ENCODE data around the gene ADD1. TPM values are rescaled to one million over a fixed set of nuclear protein-coding genes. Genes with fewer than 3 reads are reported as not detected.

Gene ADD1
- total RNA-seq, 4 donors from 2014 or later = 253 to 402 (median 311) TPM

GRCh38 chr4:2905544-2905943, 61.9 kb downstream of the ADD1 start:
- Histone ChIP-seq H3K9me3 (no peaks in the 10 kb centered on the region), H3K27ac (replicated peaks in 1 of 4) (no peak overlapping the region), H3K36me3 (peaks cover 70 to 100% (median 86%) of the 10 kb centered on the region in 4 donors), H3K4me3 (no peak overlapping the region), H3K4me1 (no peaks in the 10 kb centered on the region), H3K27me3 (no peaks in the 10 kb centered on the region)
- intact Hi-C loops (cut with DNase I) = no loop called here
- 92% methylated on average over 13 of the region's 13 CpGs for whole genome bisulfite sequencing
- DNase-seq (ENCODE audit: extremely low spot score) = no peak
- TF ChIP-seq POLR2AphosphoS5 (IDR thresholded peaks at IDR 0.05) = no peak
- TF ChIP-seq CTCF (IDR thresholded peaks at IDR 0.05) = no peak
- no peak for TF ChIP-seq POLR2A (IDR thresholded peaks at IDR 0.05; ENCODE audit: low read depth)
- TF ChIP-seq EP300 (IDR thresholded peaks at IDR 0.05) = no peak

DNA sequence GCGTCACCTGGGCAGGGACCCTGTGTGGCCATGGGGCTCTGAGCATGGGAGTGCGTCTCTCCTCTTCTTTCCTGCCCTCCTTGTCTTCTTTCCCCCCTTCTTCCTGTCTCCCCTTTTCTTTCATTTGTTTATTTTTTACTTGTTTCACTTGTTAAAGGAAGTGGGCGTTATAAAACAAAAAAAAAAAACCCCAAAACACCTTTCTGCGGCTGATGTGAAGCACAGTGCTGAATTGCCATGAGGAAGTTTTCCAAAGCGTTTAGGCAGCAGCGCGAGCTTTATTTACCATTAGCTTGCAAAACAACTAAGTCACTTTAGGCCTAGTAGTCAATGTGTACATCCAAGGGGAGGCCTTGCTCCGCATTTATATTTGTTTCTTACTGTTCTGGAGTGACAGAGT, 62.6 kb downstream of the ADD1 start:
- intact Hi-C loops (cut with DNase I) = no loop called here
- H3K9me3 ChIP-seq = no peaks in the 10 kb centered on the region
- TF ChIP-seq POLR2AphosphoS5 (IDR thresholded peaks at IDR 0.05) = no peak
- no peak for TF ChIP-seq POLR2A (IDR thresholded peaks at IDR 0.05; ENCODE audit: low read depth)
- no peak for TF ChIP-seq CTCF (IDR thresholded peaks at IDR 0.05)
- TF ChIP-seq EP300 (IDR thresholded peaks at IDR 0.05) = no peak
- WGBS = 85% methylated on average over 8 of the region's 8 CpGs
- no peak overlapping the region for H3K27ac ChIP-seq (replicated peaks in 1 of 4)
- no peak overlapping the region for H3K4me3 ChIP-seq
- no peaks in the 10 kb centered on the region for H3K4me1 ChIP-seq
- H3K36me3 ChIP-seq = peaks cover 70 to 100% (median 86%) of the 10 kb centered on the region in 4 donors
- no peaks in the 10 kb centered on the region for H3K27me3 ChIP-seq
- no peak for DNase-seq (ENCODE audit: extremely low spot score)

- intact Hi-C loops (cut with DNase I) = no loop called here
- TF ChIP-seq EP300 (IDR thresholded peaks at IDR 0.05) (no peak), CTCF (IDR thresholded peaks at IDR 0.05) (no peak), POLR2AphosphoS5 (IDR thresholded peaks at IDR 0.05) (no peak), POLR2A (IDR thresholded peaks at IDR 0.05; ENCODE audit: low read depth) (no peak)
- WGBS = 76% methylated on average over 4 of the region's 4 CpGs
- no peak overlapping the region for H3K27ac ChIP-seq (replicated peaks in 1 of 4)
- no peaks in the 10 kb centered on the region for H3K9me3 ChIP-seq
- peaks cover 77 to 100% (median 91%) of the 10 kb centered on the region in 4 donors for H3K36me3 ChIP-seq
- no peak overlapping the region for H3K4me3 ChIP-seq
- no peaks in the 10 kb centered on the region for H3K27me3 ChIP-seq
- no peak for DNase-seq (ENCODE audit: extremely low spot score)
- H3K4me1 ChIP-seq = no peaks in the 10 kb centered on the region
Observed at GRCh38 chr4:2907226-2907625, 63.6 kb downstream of the ADD1 start.

DNA sequence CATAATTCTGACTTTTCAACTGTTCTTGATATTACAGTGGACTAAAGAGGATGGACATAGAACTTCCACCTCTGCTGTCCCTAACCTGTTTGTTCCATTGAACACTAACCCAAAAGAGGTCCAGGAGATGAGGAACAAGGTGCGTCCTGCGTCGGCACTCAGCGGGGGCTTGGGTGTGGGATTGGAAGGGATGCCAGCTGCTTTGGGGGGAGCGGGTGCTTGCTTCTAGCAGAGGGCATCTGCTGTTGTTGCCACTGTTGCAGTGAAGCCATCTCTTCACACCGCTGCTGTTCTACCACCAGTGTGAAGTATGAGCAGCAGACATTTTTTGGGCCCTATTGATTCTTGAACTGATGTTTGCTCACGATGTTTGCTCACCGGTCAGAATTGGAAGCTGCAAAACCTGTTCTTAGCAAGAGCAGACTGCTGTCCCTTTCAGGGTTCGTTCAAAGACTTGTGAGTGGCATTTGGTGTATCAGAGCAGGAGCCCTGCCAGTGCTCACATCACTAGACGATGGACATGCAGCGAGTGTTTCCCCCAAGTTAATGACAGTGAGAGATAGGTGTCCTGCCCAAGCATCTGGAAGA, 64.2 kb downstream of the ADD1 start:
- TF ChIP-seq POLR2AphosphoS5 (IDR thresholded peaks at IDR 0.05) (no peak), CTCF (IDR thresholded peaks at IDR 0.05) (no peak), POLR2A (IDR thresholded peaks at IDR 0.05; ENCODE audit: low read depth) (no peak), EP300 (IDR thresholded peaks at IDR 0.05) (no peak)
- 94% methylated on average over 6 of the region's 11 CpGs for WGBS
- no peaks in the 10 kb centered on the region for H3K9me3 ChIP-seq
- no peak for DNase-seq (ENCODE audit: extremely low spot score)
- intact Hi-C loops (cut with DNase I) = no loop called here
- H3K27me3 ChIP-seq = no peaks in the 10 kb centered on the region
- H3K27ac ChIP-seq (replicated peaks in 1 of 4) = no peak overlapping the region
- no peaks in the 10 kb centered on the region for H3K4me1 ChIP-seq
- H3K4me3 ChIP-seq = no peak overlapping the region
- H3K36me3 ChIP-seq = peaks cover 83 to 100% (median 93%) of the 10 kb centered on the region in 4 donors

GRCh38 chr4:2908686-2909085, 65.0 kb downstream of the ADD1 start:
- Histone ChIP-seq H3K4me3 (no peak overlapping the region), H3K9me3 (no peaks in the 10 kb centered on the region), H3K4me1 (no peaks in the 10 kb centered on the region), H3K27ac (replicated peaks in 1 of 4) (no peak overlapping the region), H3K27me3 (no peaks in the 10 kb centered on the region), H3K36me3 (peaks cover 84 to 100% (median 97%) of the 10 kb centered on the region in 4 donors)
- no peak for DNase-seq (ENCODE audit: extremely low spot score)
- no peak for TF ChIP-seq CTCF (IDR thresholded peaks at IDR 0.05)
- TF ChIP-seq EP300 (IDR thresholded peaks at IDR 0.05) = no peak
- no peak for TF ChIP-seq POLR2AphosphoS5 (IDR thresholded peaks at IDR 0.05)
- intact Hi-C loops (cut with DNase I) = no loop called here
- 89% methylated on average over 7 of the region's 7 CpGs for WGBS
